SW480 (cell line): ENCODE measurements around the gene STX1A.
"Not testable (repeated sequence)": the region's sequence is repeated elsewhere in the genome, so short reads cannot be mapped to it uniquely, and the experiment has no call there.

Experiments
- DNase-seq: peaks from one replicate; pipeline ENCODE4 v3.0.0-alpha.2; 2016; ENCODE audit warnings: low spot score

STX1A gene

GRCh38 chr7:73735528-73735905 is 16.0 kb upstream of the STX1A start:
- DNase-seq, result no peak

GRCh38 chr7:73734619-73735527 is 15.4 kb upstream of the STX1A start:
- peak; percentile 87 for DNase-seq

GRCh38 chr7:73732397-73732796 is 12.9 kb upstream of the STX1A start:
- no peak for DNase-seq

- no peak for DNase-seq
Measured at GRCh38 chr7:73730485-73730884, 11.0 kb upstream of the STX1A start.

GRCh38 chr7:73728551-73728950 is 9.1 kb upstream of the STX1A start:
- DNase-seq, result no peak

GRCh38 chr7:73727952-73728351 is 8.5 kb upstream of the STX1A start:
- DNase-seq, result no peak

GRCh38 chr7:73726083-73726466 is 6.6 kb upstream of the STX1A start:
- DNase-seq, result no peak

GRCh38 chr7:73723813-73724212 is 4.3 kb upstream of the STX1A start:
- DNase-seq, result no peak

GRCh38 chr7:73722785-73723184 is 3.3 kb upstream of the STX1A start:
- no peak for DNase-seq

GRCh38 chr7:73722182-73722581 is 2.7 kb upstream of the STX1A start:
- not testable (repeated sequence) for DNase-seq

- no peak for DNase-seq
Measured at GRCh38 chr7:73721377-73721817, 1.9 kb upstream of the STX1A start.

- not testable (repeated sequence) for DNase-seq
Measured at GRCh38 chr7:73720443-73720842, 974 bp upstream of the STX1A start.

- DNase-seq, result no peak
Measured at GRCh38 chr7:73719806-73720169, 319 bp upstream of the STX1A start.

- peak; percentile 33 for DNase-seq
Measured at GRCh38 chr7:73718438-73718881, 1.0 kb downstream of the STX1A start.

- peak; percentile 72 for DNase-seq
Measured at GRCh38 chr7:73717991-73718405, 1.5 kb downstream of the STX1A start.

- no peak for DNase-seq
Measured at GRCh38 chr7:73717025-73717807, 2.3 kb downstream of the STX1A start.

GRCh38 chr7:73716318-73716890 is 3.1 kb downstream of the STX1A start:
- DNase-seq, result no peak

GRCh38 chr7:73715648-73716317 is 3.7 kb downstream of the STX1A start:
- peak; percentile 91 for DNase-seq

GRCh38 chr7:73713319-73713718 is 6.2 kb downstream of the STX1A start:
- not testable (repeated sequence) for DNase-seq

GRCh38 chr7:73712773-73713172 is 6.7 kb downstream of the STX1A start:
- DNase-seq, result no peak

GRCh38 chr7:73708961-73709549 is 10.4 kb downstream of the STX1A start:
- DNase-seq, result no peak
